ENCODE measurements around the gene MFNG. TPM values are rescaled to one million over a fixed set of nuclear protein-coding genes. Genes with fewer than 3 reads are reported as not detected.

MFNG gene
- total RNA-seq, 2 donors from 2014 or later, result 3.0 to 7.3 TPM

GRCh38 chr22:37525073-37525745 is 39.0 kb upstream of the MFNG start:
- H3K27me3 ChIP-seq, result no peaks in the 10 kb centered on the region
- no peaks in the 10 kb centered on the region for H3K9me3 ChIP-seq
- H3K4me3 ChIP-seq, result no peak overlapping the region
- H3K27ac ChIP-seq, result no peak overlapping the region
- intact Hi-C loops (cut with DNase I), result no loop called here
- TF ChIP-seq CTCF (IDR thresholded peaks at IDR 0.05) (no peak), POLR2A (IDR thresholded peaks at IDR 0.05) (no peak)
- WGBS, 2 donors, result 54 to 61% methylated on average over 10 of the region's 10 CpGs
- H3K4me1 ChIP-seq, result peaks cover 4% of the 10 kb centered on the region
- H3K36me3 ChIP-seq (replicated peaks in 1 of 2; ENCODE audit: insufficient read depth in 1 of 2, low read depth in 2 of 2), result no peaks in the 10 kb centered on the region
- DNase-seq (no peak), ATAC-seq (peak; percentile 38)

DNA sequence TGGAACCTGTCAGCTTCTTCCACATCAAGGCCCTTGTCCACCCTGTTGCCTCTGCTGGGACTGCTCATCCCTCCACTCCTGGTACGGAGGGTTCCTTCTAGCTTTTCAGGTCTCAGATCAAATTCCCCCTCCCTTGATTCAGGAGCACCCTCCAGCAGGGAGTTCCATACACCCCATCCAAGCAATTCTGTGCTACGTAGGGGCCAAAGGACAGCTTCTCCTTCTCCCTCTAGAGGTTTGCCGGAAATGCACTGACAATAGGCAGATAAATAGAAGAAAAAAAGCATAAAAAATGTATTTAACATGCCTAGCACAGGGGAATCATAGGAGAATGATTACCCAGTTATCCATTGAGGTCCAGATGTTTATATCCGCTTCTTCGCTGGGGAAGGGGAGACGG is 36.3 kb upstream of the MFNG start:
- H3K4me3 ChIP-seq, result no peak overlapping the region
- ATAC-seq (no peak), DNase-seq (no peak)
- H3K4me1 ChIP-seq, result peaks cover 20% of the 10 kb centered on the region
- intact Hi-C loops (cut with DNase I), result no loop called here
- TF ChIP-seq CTCF (IDR thresholded peaks at IDR 0.05) (no peak), POLR2A (IDR thresholded peaks at IDR 0.05) (no peak)
- no peaks in the 10 kb centered on the region for H3K36me3 ChIP-seq (replicated peaks in 1 of 2; ENCODE audit: insufficient read depth in 1 of 2, low read depth in 2 of 2)
- no peaks in the 10 kb centered on the region for H3K9me3 ChIP-seq
- H3K27ac ChIP-seq, result no peak overlapping the region
- H3K27me3 ChIP-seq, result no peaks in the 10 kb centered on the region
- WGBS, 2 donors, result 89 to 94% methylated on average over 6 of the region's 6 CpGs

GRCh38 chr22:37521236-37521739 is 35.1 kb upstream of the MFNG start:
- 64 to 71% methylated on average over 14 of the region's 14 CpGs for WGBS, 2 donors

DNA sequence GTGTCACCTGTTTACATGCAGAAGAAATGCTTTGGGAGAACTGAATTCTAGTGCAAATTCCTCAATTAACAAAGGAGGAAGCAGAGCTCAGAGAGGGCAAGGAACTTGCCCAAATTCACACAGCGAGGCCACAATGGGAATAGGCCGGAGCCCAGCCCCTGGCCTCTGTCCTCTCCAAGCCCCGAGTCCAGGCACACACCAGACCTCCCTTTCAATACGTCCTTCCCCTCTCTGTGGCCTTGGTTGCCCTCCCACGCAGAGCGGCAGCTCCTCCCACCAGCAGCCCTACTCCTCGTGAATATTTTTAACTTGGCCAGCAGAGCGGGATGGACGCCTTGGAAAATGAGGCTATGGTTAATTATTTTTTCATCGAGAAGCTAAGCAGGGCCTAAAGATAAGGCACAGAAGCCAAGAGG is 34.6 kb upstream of the MFNG start:
- peak overlapping the region in 2 of 4 donors; percentile 31 to 42 for H3K27ac ChIP-seq
- WGBS, 2 donors, result 39 to 42% methylated on average over 10 of the region's 10 CpGs
- H3K9me3 ChIP-seq, result no peaks in the 10 kb centered on the region
- intact Hi-C loops (cut with DNase I), result no loop called here
- H3K27me3 ChIP-seq, result no peaks in the 10 kb centered on the region
- TF ChIP-seq POLR2A (IDR thresholded peaks at IDR 0.05) (no peak), CTCF (IDR thresholded peaks at IDR 0.05) (no peak)
- no peak for DNase-seq
- ATAC-seq, result no peak
- H3K4me1 ChIP-seq, result peaks cover 20% of the 10 kb centered on the region
- no peaks in the 10 kb centered on the region for H3K36me3 ChIP-seq (replicated peaks in 1 of 2; ENCODE audit: insufficient read depth in 1 of 2, low read depth in 2 of 2)
- H3K4me3 ChIP-seq, result no peak overlapping the region

More at GRCh38 chr22:37521236-37521739, 35.1 kb upstream of the MFNG start:
- intact Hi-C loops (cut with DNase I), result no loop called here
- no peak overlapping the region for H3K4me3 ChIP-seq
- no peak for TF ChIP-seq POLR2A (IDR thresholded peaks at IDR 0.05)
- no peak for TF ChIP-seq CTCF (IDR thresholded peaks at IDR 0.05)
- H3K27me3 ChIP-seq, result no peaks in the 10 kb centered on the region
- H3K36me3 ChIP-seq (replicated peaks in 1 of 2; ENCODE audit: insufficient read depth in 1 of 2, low read depth in 2 of 2), result no peaks in the 10 kb centered on the region
- DNase-seq (no peak), ATAC-seq (no peak)
- H3K9me3 ChIP-seq, result no peaks in the 10 kb centered on the region
- H3K4me1 ChIP-seq, result peaks cover 20% of the 10 kb centered on the region
- H3K27ac ChIP-seq, result peak overlapping the region in 2 of 4 donors; percentile 31 to 42
